K562 (cell line): Measurements from ENCODE around the gene EVC. TPM values are rescaled to one million over a fixed set of nuclear protein-coding genes. Genes with fewer than 3 reads are reported as not detected.
"Not testable (repeated sequence)": the region's sequence is repeated elsewhere in the genome, so short reads cannot be mapped to it uniquely, and the experiment has no call there.

Source experiments
- ATAC-seq: fragments of 200-7000 bp; cut with Tn5 transposase; 3 replicates; pipeline ENCODE4 v1.9.1; 2020; ENCODE audit warnings: moderate library complexity
- BruUV-seq: library from RNA; stranded (reverse); fragments of 400-500 nt; replicated peaks from 2 replicates; lab custom pipeline; 2021; lab: Mats Ljungman, UMichigan
- CTCF ChIA-PET: fragments of 300-600 bp; formaldehyde crosslinking; extraction: SDS; loops from one replicate; lab custom pipeline; 2021; ENCODE audit warnings: low intra/inter-chr PET ratio; lab: Yijun Ruan, JAX
- POLR2A ChIA-PET: fragments of 300-600, 350-650 bp; sonication (Branson Sonifier 250); formaldehyde crosslinking; extraction: SDS; loops from one replicate; lab custom pipeline; 2021; ENCODE audit warnings: antibody characterized with exemption, inconsistent platforms; lab: Yijun Ruan, JAX
- DNase-seq, 4 experiments: peaks; one replicate each; pipeline versions ENCODE4 v3.0.0 to v3.0.0-alpha.2; 2011 to 2018; ENCODE audit warnings: low spot score in 3 of 4, mixed read lengths in 3 of 4; ENCODE audit errors: extremely low read depth in 1 of 4
- FAIRE-seq: peaks from 2 replicates; lab custom pipeline; 2011; peaks lifted over from hg19 to GRCh38; lab: Jason Lieb, UNC
- H2AFZ ChIP-seq: 2 replicates; pipeline ENCODE4 v1.6.0; 2011; ENCODE audit warnings: low read depth, low read length, control low read depth, inconsistent platforms
- H3K27ac ChIP-seq: fragments of 200-600 bp; 3 replicates; pipeline ENCODE4 v1.8.0; 2011; ENCODE audit warnings: low read depth, mild to moderate bottlenecking, control low read depth, inconsistent platforms, low read length, moderate library complexity, mixed read lengths; ENCODE audit errors: extremely low read depth
- H3K27me3 ChIP-seq, 2 experiments: fragments of 300-600 bp in 1 of 2; 2 replicates in 1 of 2; 3 replicates in 1 of 2; pipeline versions ENCODE4 v1.6.0 to v1.8.0; 2011; ENCODE audit warnings: inconsistent platforms in 2 of 2, low read length in 2 of 2, mild to moderate bottlenecking in 1 of 2, mixed read lengths in 1 of 2, moderate library complexity in 1 of 2; ENCODE audit not compliant: control insufficient read depth in 2 of 2, insufficient read depth in 2 of 2
- H3K36me3 ChIP-seq: fragments of 300-600 bp; 3 replicates; pipeline ENCODE4 v1.8.0; 2011; ENCODE audit warnings: mild to moderate bottlenecking, low read length, inconsistent platforms; ENCODE audit not compliant: control insufficient read depth, insufficient read depth
- H3K4me1 ChIP-seq, 2 experiments: fragments of 200-600 bp in 1 of 2; replicated peaks in 1 of 2; 2 replicates in 1 of 2; 3 replicates in 1 of 2; pipeline versions ENCODE4 v1.5.1 to v1.8.0; 2011; ENCODE audit warnings: inconsistent platforms in 2 of 2, low read length in 2 of 2, mild to moderate bottlenecking in 1 of 2, mixed read lengths in 1 of 2, moderate library complexity in 1 of 2; ENCODE audit not compliant: control insufficient read depth in 2 of 2, insufficient read depth in 2 of 2
- H3K4me2 ChIP-seq: 2 replicates; pipeline ENCODE4 v1.6.1; 2011; ENCODE audit warnings: low read length, control low read depth, inconsistent platforms, mixed read lengths; ENCODE audit not compliant: insufficient read depth
- H3K4me3 ChIP-seq: fragments of 200-600 bp; sonication (generic), shearing (Covaris generic); 2 replicates; pipeline ENCODE4 v1.5.1; 2016; ENCODE audit warnings: control low read depth, inconsistent platforms
- H3K79me2 ChIP-seq: fragments of 200-600 bp; 3 replicates; pipeline ENCODE4 v1.8.0; 2011; ENCODE audit warnings: low read length, inconsistent platforms; ENCODE audit not compliant: control insufficient read depth, insufficient read depth
- H3K9ac ChIP-seq, 2 experiments: 2 replicates each; pipeline versions ENCODE4 v1.6.0 to v1.6.1; 2011; ENCODE audit warnings: low read depth in 2 of 2, low read length in 2 of 2, control low read depth in 1 of 2, inconsistent platforms in 1 of 2, mild to moderate bottlenecking in 1 of 2, mixed read lengths in 1 of 2; ENCODE audit not compliant: insufficient read depth in 1 of 2
- H3K9me1 ChIP-seq: one replicate; pipeline ENCODE4 v1.6.0; 2011; ENCODE audit warnings: inconsistent platforms, mild to moderate bottlenecking, low read length, moderate library complexity; ENCODE audit not compliant: control insufficient read depth, insufficient read depth
- H3K9me3 ChIP-seq: replicated peaks from 2 replicates; pipeline ENCODE4 v1.5.1; 2011; ENCODE audit warnings: low read depth, low read length, inconsistent platforms; ENCODE audit not compliant: control insufficient read depth, insufficient read depth
- H4K20me1 ChIP-seq: replicated peaks from 2 replicates; pipeline ENCODE4 v1.6.1; 2011; ENCODE audit warnings: low read length, inconsistent platforms, mixed read lengths; ENCODE audit not compliant: control insufficient read depth, insufficient read depth
- C11orf30 ChIP-seq: fragments of 450-650 bp; IDR thresholded peaks from 2 replicates; pipeline ENCODE4 v1.6.1; 2016; ENCODE audit warnings: low read depth, mild to moderate bottlenecking
- MAFF ChIP-seq: IDR thresholded peaks from 2 replicates; pipeline ENCODE4 v1.6.1; 2012; ENCODE audit warnings: low read length, improper control_type of control experiment
- MAFG ChIP-seq: fragments of 450-650 bp; conservative IDR thresholded peaks from 2 replicates; pipeline ENCODE4 v1.6.1; 2016; ENCODE audit warnings: missing genetic modification characterization, missing compliant biosample characterization
- MAFK ChIP-seq: IDR thresholded peaks from 2 replicates; pipeline ENCODE4 v1.6.1; 2011; ENCODE audit warnings: low read length, improper control_type of control experiment
- NFYB ChIP-seq: IDR thresholded peaks from 2 replicates; pipeline ENCODE4 v1.6.1; 2011; ENCODE audit warnings: mild to moderate bottlenecking, moderate library complexity; ENCODE audit not compliant: insufficient read length; ENCODE audit errors: extremely low read depth
- PREB ChIP-seq: sonication (generic); formaldehyde crosslinking; IDR thresholded peaks from 2 replicates; pipeline ENCODE4 v1.8.1; 2023; ENCODE audit warnings: mild to moderate bottlenecking, missing genetic modification reagents
- TEAD2 ChIP-seq: fragments of 450-650 bp; IDR thresholded peaks from 2 replicates; pipeline ENCODE4 v1.6.1; 2016; ENCODE audit warnings: missing genetic modification characterization, control low read depth, missing compliant biosample characterization
- TRIM28 ChIP-seq: fragments of 450-650 bp; IDR thresholded peaks from 2 replicates; pipeline ENCODE4 v1.6.1; 2017
- ZNF239 ChIP-seq: fragments of 250-450 bp; sonication (Bioruptor Pico); IDR thresholded peaks from 2 replicates; pipeline ENCODE4 v1.4.0; 2020; ENCODE audit warnings: mild to moderate bottlenecking
- ZNF280B ChIP-seq: fragments of 250-450 bp; sonication (Bioruptor Pico); IDR thresholded peaks from 2 replicates; pipeline ENCODE4 v1.5.1; 2021; ENCODE audit warnings: mild to moderate bottlenecking
- ZNF316 ChIP-seq: fragments of 450-650 bp; IDR thresholded peaks from 2 replicates; pipeline ENCODE4 v1.6.1; 2016
- ZNF696 ChIP-seq: fragments of 250-450 bp; sonication (Bioruptor Pico); conservative IDR thresholded peaks from 2 replicates; pipeline ENCODE4 v1.4.0; 2020; ENCODE audit warnings: mild to moderate bottlenecking, moderate library complexity
- WGBS: fragments of 100-300 bp; shearing (Covaris generic); methylation state at CpG from one replicate; pipeline ENCODE4 v1.1.6; 2016; ENCODE audit warnings: low coverage, mixed read lengths; ENCODE audit not compliant: insufficient coverage; ENCODE audit errors: missing lambda C conversion rate; 5-methylcytosine and 5-hydroxymethylcytosine counted together
- in situ Hi-C: fragments of 300-500 bp; cut with MboI; formaldehyde crosslinking; loops from 4 replicates; pipeline ENCODE4 v1.15.0; 2018; ENCODE audit warnings: inconsistent platforms, mixed read lengths
- intact Hi-C: fragments of 100-400 bp; cut with micrococcal nuclease; formaldehyde crosslinking; loops from 2 replicates; pipeline ENCODE4 v1.14.2; 2022
- polyA plus RNA-seq, 8 experiments: library from polyadenylated mRNA; depleted of rRNA in 4 of 8; stranded (reverse) in 5 of 8; unstranded in 3 of 8; fragments of >200 nt; fragmentation: Nextera tagmentation in 2 of 8; fragmentation: Illumina TruSeq in 1 of 8; extraction: Ambion mirVana in 2 of 8; extraction: Trizol in 1 of 8; gene quantifications; 2 replicates each; pipeline versions ENCODE4 v1.2.1 to v1.2.3, GENCODE V29; 2011 to 2014; ENCODE audit warnings: inconsistent platforms in 1 of 8, missing spikeins in 1 of 8
- total RNA-seq, 7 experiments: library from RNA; depleted of rRNA in 6 of 7; stranded (reverse); fragments of >200 nt in 6 of 7; fragmentation: Illumina TruSeq in 2 of 7; extraction: Trizol in 2 of 7; gene quantifications; 2 replicates each; pipeline versions ENCODE4 v1.2.1 to v1.2.3, GENCODE V29; 2011 to 2021; ENCODE audit warnings: low replicate concordance in 1 of 7

Gene EVC
- total and polyA plus RNA-seq, 9 of the 15 experiments (the other 6 are each of a cell fraction or from before 2014, with no cell fraction given), result 0.03 to 3.2 (median 1.1) TPM

DNA sequence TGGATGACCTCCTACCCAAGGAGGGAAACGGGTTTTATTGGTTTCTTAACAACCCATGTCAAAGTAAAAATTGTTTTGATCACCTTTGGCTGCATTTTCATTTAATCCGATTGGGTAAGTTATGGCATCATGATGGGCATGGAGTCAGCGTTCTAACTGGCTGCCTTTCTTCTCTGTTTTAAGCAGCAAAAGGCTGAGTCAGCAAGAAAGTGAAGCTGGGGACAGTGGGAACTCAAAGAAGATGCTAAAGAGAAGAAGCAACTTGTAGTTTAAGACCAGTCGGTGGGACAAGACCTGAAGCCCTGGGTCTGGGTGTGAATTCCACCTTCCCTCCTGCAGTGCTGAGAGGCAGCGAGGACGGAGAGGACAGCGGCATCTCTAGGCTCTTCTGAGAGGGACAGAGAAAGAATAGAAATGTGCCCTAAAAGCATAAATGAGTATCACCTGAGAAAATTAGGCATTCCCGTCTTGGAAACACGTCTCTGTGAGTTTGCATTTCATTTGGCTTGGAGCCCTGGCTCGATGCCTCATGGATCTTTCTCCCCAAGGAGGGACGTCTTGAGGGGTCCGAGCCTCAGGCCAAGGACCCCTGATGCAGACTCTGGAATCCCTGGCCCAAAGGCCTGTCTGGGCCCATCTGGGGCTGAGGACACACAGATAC lies 99.9 kb downstream of the EVC start:
- 9% methylated on average over 12 of the region's 12 CpGs for WGBS
- no peaks in the 10 kb centered on the region; a peak in 1 of 5 replicates for H3K4me1 ChIP-seq
- H3K27ac ChIP-seq, result no peak overlapping the region
- no peaks in the 10 kb centered on the region for H4K20me1 ChIP-seq
- intact Hi-C loops, result loop anchor here (5.0 kb wide), 2 partner anchors 419 to 814 kb away; no protein-coding TSS in a partner anchor
- no peak for ATAC-seq
- ChIA-PET POLR2A (no interaction called here), CTCF (no interaction called here)
- FAIRE-seq, result no peak
- in situ Hi-C loops, result loop anchor here (25.0 kb wide), 1 partner anchor 1324 kb away; no protein-coding TSS in a partner anchor
- H3K79me2 ChIP-seq, result no peaks in the 10 kb centered on the region
- no peaks in the 10 kb centered on the region for H3K36me3 ChIP-seq
- H3K9me1 ChIP-seq, result no peaks in the 10 kb centered on the region
- no peak overlapping the region for H2AFZ ChIP-seq
- no peak overlapping the region for H3K4me2 ChIP-seq
- no peaks in the 10 kb centered on the region for H3K9me3 ChIP-seq
- H3K9ac ChIP-seq, result no peak overlapping the region
- no peak for TF ChIP-seq ZNF239 (CRISPR knock-in tag)
- no peak for TF ChIP-seq TRIM28
- TF ChIP-seq ZNF316, result peak; percentile 88
- TF ChIP-seq MAFF, result peak; percentile 94
- TF ChIP-seq TEAD2 (tag), result no peak
- TF ChIP-seq C11orf30, result peak; percentile 85
- peak; percentile 94 for TF ChIP-seq MAFK
- no peak for TF ChIP-seq NFYB
- TF ChIP-seq MAFG (tag), result peak; percentile 86
- TF ChIP-seq ZNF280B, result no peak
- no peak for TF ChIP-seq PREB
- no peak for TF ChIP-seq ZNF696 (CRISPR knock-in tag)
- BruUV-seq, result no TSS peak
- no peak overlapping the region for H3K4me3 ChIP-seq
- no peak for DNase-seq
- H3K27me3 ChIP-seq, result no peaks in the 10 kb centered on the region; a peak in 1 of 5 replicates

- intact Hi-C loops, result loop anchor here (5.0 kb wide), 2 partner anchors 420 to 815 kb away; no protein-coding TSS in a partner anchor
- H4K20me1 ChIP-seq, ATAC-seq, H3K9me1 ChIP-seq, H3K9ac ChIP-seq, H3K4me3 ChIP-seq, H3K4me2 ChIP-seq, FAIRE-seq, POLR2A ChIA-PET, H3K36me3 ChIP-seq, H3K27me3 ChIP-seq, CTCF ChIA-PET, H3K79me2 ChIP-seq, BruUV-seq, H2AFZ ChIP-seq, H3K27ac ChIP-seq, DNase-seq, H3K9me3 ChIP-seq, H3K4me1 ChIP-seq: not testable (repeated sequence)
- in situ Hi-C loops, result loop anchor here (25.0 kb wide), 1 partner anchor 1325 kb away; no protein-coding TSS in a partner anchor
- 15% methylated on average over 3 of the region's 5 CpGs for WGBS
Observed at GRCh38 chr4:5812057-5812456, 101.1 kb downstream of the EVC start.
